Keratinocyte (primary cell): ENCODE measurements around the gene GPR137B. TPM values are rescaled to one million over a fixed set of nuclear protein-coding genes. Genes with fewer than 3 reads are reported as not detected.

ENCODE experiments used
- DNase-seq: peaks from one replicate; pipeline ENCODE4 v3.0.0-alpha.2; 2011; ENCODE audit warnings: low read depth, missing footprints, low spot score
- FAIRE-seq: peaks from 2 replicates; lab custom pipeline; 2011; peaks lifted over from hg19 to GRCh38; lab: Jason Lieb, UNC
- H2AFZ ChIP-seq: 2 replicates; pipeline ENCODE4 v1.6.0; 2012; ENCODE audit warnings: low read length, control low read depth, inconsistent platforms; ENCODE audit not compliant: control insufficient read depth
- H3K27ac ChIP-seq: 2 replicates; pipeline ENCODE4 v1.5.1; 2011; ENCODE audit warnings: low read length; ENCODE audit not compliant: control insufficient read depth, insufficient read depth
- H3K27me3 ChIP-seq: 3 replicates; pipeline ENCODE4 v1.6.0; 2011; ENCODE audit warnings: low read length; ENCODE audit not compliant: control insufficient read depth, insufficient read depth; ENCODE audit errors: extremely low read depth
- H3K36me3 ChIP-seq, 2 experiments: 2 replicates in 1 of 2; 3 replicates in 1 of 2; pipeline ENCODE4 v1.5.1; 2011; ENCODE audit warnings: low read length in 2 of 2, mild to moderate bottlenecking in 1 of 2; ENCODE audit not compliant: control insufficient read depth in 2 of 2, insufficient read depth in 2 of 2; ENCODE audit errors: extremely low read depth in 1 of 2
- H3K4me1 ChIP-seq: 3 replicates; pipeline ENCODE4 v1.5.1; 2011; ENCODE audit warnings: low read length; ENCODE audit not compliant: control insufficient read depth, insufficient read depth; ENCODE audit errors: extremely low read depth
- H3K4me2 ChIP-seq: 3 replicates; pipeline ENCODE4 v1.6.0; 2011; ENCODE audit warnings: low read depth, low read length; ENCODE audit not compliant: control insufficient read depth, insufficient read depth; ENCODE audit errors: extremely low read depth
- H3K4me3 ChIP-seq, 3 experiments: fragments of 200-600 bp in 1 of 3; sonication (generic) in 1 of 3; 2 replicates in 2 of 3; 3 replicates in 1 of 3; pipeline ENCODE4 v1.5.1; 2011 to 2016; ENCODE audit warnings: low read length in 3 of 3, mild to moderate bottlenecking in 3 of 3, control low read depth in 2 of 3, inconsistent platforms in 1 of 3, low read depth in 1 of 3, mixed read lengths in 1 of 3, mixed run types in 1 of 3, moderate library complexity in 1 of 3; ENCODE audit not compliant: control insufficient read depth in 2 of 3, insufficient read depth in 2 of 3; ENCODE audit errors: extremely low read depth in 1 of 3
- H3K79me2 ChIP-seq: 2 replicates; pipeline ENCODE4 v1.6.0; 2012; ENCODE audit warnings: low read length; ENCODE audit not compliant: control insufficient read depth, insufficient read depth
- H3K9ac ChIP-seq: 3 replicates; pipeline ENCODE4 v1.6.0; 2011; ENCODE audit warnings: low read length; ENCODE audit not compliant: control insufficient read depth, insufficient read depth; ENCODE audit errors: extremely low read depth
- H3K9me1 ChIP-seq: 3 replicates; pipeline ENCODE4 v1.6.0; 2011; ENCODE audit warnings: low read length; ENCODE audit not compliant: control insufficient read depth, insufficient read depth; ENCODE audit errors: extremely low read depth
- H3K9me3 ChIP-seq: 2 replicates; pipeline ENCODE4 v1.5.1; 2012; ENCODE audit warnings: low read depth, low read length; ENCODE audit not compliant: control insufficient read depth
- H4K20me1 ChIP-seq: 3 replicates; pipeline ENCODE4 v1.6.0; 2011; ENCODE audit warnings: low read length; ENCODE audit not compliant: control insufficient read depth, insufficient read depth; ENCODE audit errors: extremely low read depth
- EZH2 ChIP-seq: IDR thresholded peaks from one replicate; pipeline ENCODE4 v1.6.1; 2012; ENCODE audit warnings: inconsistent platforms, mild to moderate bottlenecking, low read length, moderate library complexity
- dilution Hi-C: fragments of 300-500 bp; cut with MboI; formaldehyde crosslinking; loops from one replicate; pipeline ENCODE4 v1.7.0; 2020; ENCODE audit warnings: low sequenced_read_pairs; ENCODE audit not compliant: extremely low pct_ligation_motif_present
- polyA plus RNA-seq, 5 experiments: library from polyadenylated mRNA; depleted of rRNA in 3 of 5; stranded (reverse) in 3 of 5; stranded (forward) in 1 of 5; unstranded in 1 of 5; fragments of >200 nt; gene quantifications; 1 replicate in 1 of 5; 2 replicates in 3 of 5; 3 replicates in 1 of 5; pipeline versions ENCODE4 v1.2.1 to v1.2.3, GENCODE V29; 2011 to 2012; ENCODE audit warnings: missing spikeins in 2 of 5, low read depth in 1 of 5, low replicate concordance in 1 of 5
- TF ChIP-seq, protein P1 (sequence below), 3 experiments: IDR thresholded peaks in 1 of 3; conservative IDR thresholded peaks in 1 of 3; optimal IDR thresholded peaks in 1 of 3; 2 replicates in 2 of 3; 3 replicates in 1 of 3; pipeline versions ENCODE3 to v1.5.1; 2011; ENCODE audit warnings: low read length in 3 of 3, mild to moderate bottlenecking in 3 of 3, moderate library complexity in 2 of 3, control low read depth in 1 of 3, inconsistent platforms in 1 of 3; ENCODE audit not compliant: insufficient read depth in 2 of 3; ENCODE audit errors: extremely low read depth in 1 of 3

GPR137B gene
- polyA plus RNA-seq, 1 donor (not counting 4 experiments of a cell fraction or from before 2014, with no cell fraction given) = 7.1 TPM

DNA sequence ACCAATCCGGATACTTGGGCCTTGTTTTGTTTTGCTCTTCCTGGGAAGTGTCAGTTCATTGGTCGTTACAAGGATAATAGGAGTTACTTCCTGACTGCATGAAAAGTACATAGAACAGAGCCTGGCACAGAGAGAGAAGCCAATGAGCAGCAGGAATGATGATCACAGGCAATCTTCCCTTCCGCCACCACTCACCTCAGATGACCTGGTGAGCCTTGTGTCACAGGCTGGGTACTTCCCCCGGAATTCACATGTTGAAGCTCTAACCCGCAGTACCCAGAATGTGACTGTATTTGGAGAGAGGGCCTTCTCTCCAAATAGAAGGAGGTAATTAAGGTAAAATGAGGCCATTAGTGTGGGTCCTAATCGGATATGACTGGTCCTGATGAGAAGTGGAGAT is 18.8 kb upstream of the GPR137B start:
- Histone ChIP-seq H3K4me1 (no peaks in the 10 kb centered on the region), H3K79me2 (no peaks in the 10 kb centered on the region), H3K4me3 (no peak overlapping the region), H3K36me3 (no peaks in the 10 kb centered on the region), H2AFZ (no peak overlapping the region), H3K9me1 (no peaks in the 10 kb centered on the region), H3K27ac (no peak overlapping the region), H3K4me2 (no peak overlapping the region), H3K27me3 (no peaks in the 10 kb centered on the region), H4K20me1 (no peaks in the 10 kb centered on the region), H3K9ac (no peak overlapping the region), H3K9me3 (no peaks in the 10 kb centered on the region)
- DNase-seq (no peak), FAIRE-seq (no peak)
- dilution Hi-C loops = no loop called here
- TF ChIP-seq, protein P1, sequence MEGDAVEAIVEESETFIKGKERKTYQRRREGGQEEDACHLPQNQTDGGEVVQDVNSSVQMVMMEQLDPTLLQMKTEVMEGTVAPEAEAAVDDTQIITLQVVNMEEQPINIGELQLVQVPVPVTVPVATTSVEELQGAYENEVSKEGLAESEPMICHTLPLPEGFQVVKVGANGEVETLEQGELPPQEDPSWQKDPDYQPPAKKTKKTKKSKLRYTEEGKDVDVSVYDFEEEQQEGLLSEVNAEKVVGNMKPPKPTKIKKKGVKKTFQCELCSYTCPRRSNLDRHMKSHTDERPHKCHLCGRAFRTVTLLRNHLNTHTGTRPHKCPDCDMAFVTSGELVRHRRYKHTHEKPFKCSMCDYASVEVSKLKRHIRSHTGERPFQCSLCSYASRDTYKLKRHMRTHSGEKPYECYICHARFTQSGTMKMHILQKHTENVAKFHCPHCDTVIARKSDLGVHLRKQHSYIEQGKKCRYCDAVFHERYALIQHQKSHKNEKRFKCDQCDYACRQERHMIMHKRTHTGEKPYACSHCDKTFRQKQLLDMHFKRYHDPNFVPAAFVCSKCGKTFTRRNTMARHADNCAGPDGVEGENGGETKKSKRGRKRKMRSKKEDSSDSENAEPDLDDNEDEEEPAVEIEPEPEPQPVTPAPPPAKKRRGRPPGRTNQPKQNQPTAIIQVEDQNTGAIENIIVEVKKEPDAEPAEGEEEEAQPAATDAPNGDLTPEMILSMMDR (optimal IDR thresholded peaks at IDR 0.05 in 1 of 3, IDR thresholded peaks at IDR 0.05 in 1 of 3, conservative IDR thresholded peaks at IDR 0.05 in 1 of 3; ENCODE audit: extremely low read depth in 1 of 3, insufficient read depth in 2 of 3, low read length in 3 of 3) = no peak
- no peak for TF ChIP-seq EZH2

DNA sequence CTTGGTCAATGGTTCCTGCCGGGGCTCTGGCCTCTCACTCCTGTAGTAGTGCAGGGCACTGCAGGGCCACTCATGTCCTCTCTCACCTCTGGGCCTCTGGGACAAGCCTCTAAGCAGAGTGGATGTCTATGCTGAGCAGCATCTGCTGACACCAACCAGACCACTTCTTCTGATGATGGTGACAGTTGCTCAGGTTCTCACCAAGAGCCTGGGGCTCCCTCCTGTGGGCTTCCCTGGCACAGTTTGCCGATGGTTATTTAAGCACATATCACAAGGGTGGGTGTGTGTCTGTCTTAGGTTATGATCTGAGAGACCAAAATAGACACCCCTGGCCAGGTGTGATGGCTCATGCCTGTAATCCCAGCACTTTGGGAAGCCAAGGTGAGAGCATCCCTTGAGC is 17.4 kb upstream of the GPR137B start:
- FAIRE-seq = no peak
- no peaks in the 10 kb centered on the region for H3K9me1 ChIP-seq
- no peaks in the 10 kb centered on the region for H3K27me3 ChIP-seq
- no peak overlapping the region for H3K4me3 ChIP-seq
- no peaks in the 10 kb centered on the region for H3K9me3 ChIP-seq
- no peak overlapping the region for H3K27ac ChIP-seq
- dilution Hi-C loops = no loop called here
- no peak overlapping the region for H3K9ac ChIP-seq
- no peak overlapping the region for H3K4me2 ChIP-seq
- DNase-seq = no peak
- H3K79me2 ChIP-seq = no peaks in the 10 kb centered on the region
- no peaks in the 10 kb centered on the region for H4K20me1 ChIP-seq
- H2AFZ ChIP-seq = no peak overlapping the region
- H3K36me3 ChIP-seq = no peaks in the 10 kb centered on the region
- peaks cover 4% of the 10 kb centered on the region for H3K4me1 ChIP-seq
- TF ChIP-seq, protein P1 (optimal IDR thresholded peaks at IDR 0.05 in 1 of 3, IDR thresholded peaks at IDR 0.05 in 1 of 3, conservative IDR thresholded peaks at IDR 0.05 in 1 of 3; ENCODE audit: extremely low read depth in 1 of 3, insufficient read depth in 2 of 3, low read length in 3 of 3) = peak in 2 of 3 experiments; percentile 10 to 11
- no peak for TF ChIP-seq EZH2
